Left lung (tissue), 10 donors: Measurements from ENCODE around the gene PAQR5. TPM values are rescaled to one million over a fixed set of nuclear protein-coding genes. Genes with fewer than 3 reads are reported as not detected.
"Not testable (repeated sequence)": the region's sequence is repeated elsewhere in the genome, so short reads cannot be mapped to it uniquely, and the experiment has no call there.

Experiments used
- ATAC-seq: fragments of 200-7000 bp; cut with Tn5 transposase; one replicate; pipeline ENCODE4 v1.9.1; 2020; ENCODE audit warnings: moderate library complexity
- DNase-seq, 4 donors: peaks; one replicate each; pipeline ENCODE4 v3.0.0-alpha.2; 2013 to 2020
- H3K27ac ChIP-seq, 2 donors: fragments of 200-600 bp; sonication (generic) in 1 of 2; one replicate each; pipeline versions ENCODE4 v1.5.0 to v1.8.0; 2020 to 2021
- H3K27me3 ChIP-seq, 2 donors: fragments of 200-600 bp; sonication (generic) in 1 of 2; one replicate each; pipeline versions ENCODE4 v1.5.0 to v1.8.0; 2020 to 2021
- H3K36me3 ChIP-seq, 2 donors: fragments of 200-600 bp; sonication (generic) in 1 of 2; one replicate each; pipeline versions ENCODE4 v1.5.0 to v1.8.0; 2020 to 2021
- H3K4me1 ChIP-seq, 2 donors: fragments of 200-600 bp; one replicate each; pipeline ENCODE4 v1.8.0; 2021
- H3K4me3 ChIP-seq, 2 donors: fragments of 200-600 bp; sonication (generic) in 1 of 2; one replicate each; pipeline versions ENCODE4 v1.5.0 to v1.8.0; 2020 to 2021; ENCODE audit warnings: mild to moderate bottlenecking in 1 of 2
- H3K9me3 ChIP-seq, 2 donors: fragments of 200-600 bp; sonication (generic) in 1 of 2; one replicate each; pipeline versions ENCODE4 v1.5.0 to v1.8.0; 2020 to 2021
- CTCF ChIP-seq, 2 donors: fragments of 200-600 bp; sonication (generic) in 1 of 2; IDR thresholded peaks; one replicate each; pipeline versions ENCODE4 v1.5.0 to v1.8.0; 2021; ENCODE audit warnings: antibody characterized with exemption in 2 of 2
- intact Hi-C, 2 donors: fragments of 100-400 bp; cut with DNase I; formaldehyde crosslinking; loops; one replicate each; pipeline versions ENCODE4 v1.11.2 to v1.14.2; 2022
- polyA plus RNA-seq, 6 donors: library from polyadenylated mRNA; unstranded; fragments of 120-200 nt; gene quantifications; one replicate each; pipeline ENCODE4 v1.2.1, GENCODE V29; 2013; ENCODE audit not compliant: insufficient read length in 6 of 6
- total RNA-seq, 2 donors: library from RNA; stranded (reverse); fragmentation: NEBNext Ultra II Directional; extraction: Animal tissue kit (Norgen Biotek cat#: 25700); gene quantifications; one replicate each; pipeline ENCODE4 v1.2.1, GENCODE V29; 2021
- donor health status: DM: no; HTN: yes; CAD: no.
- donor health status: DM: no; HTN: no; CAD: no.

Gene PAQR5
- total and polyA plus RNA-seq, 8 donors, result 6.2 to 17.7 (median 7.5) TPM

- no peak for DNase-seq
- peak overlapping the region in 1 of 2 donors; percentile 56 for H3K4me3 ChIP-seq
- H3K9me3 ChIP-seq, result no peaks in the 10 kb centered on the region
- H3K27me3 ChIP-seq, result peaks cover 0 to 43% of the 10 kb centered on the region in 2 donors
- peak; percentile 5 for ATAC-seq
- intact Hi-C loops, result no loop called here
- no peak overlapping the region for H3K27ac ChIP-seq
- H3K36me3 ChIP-seq, result no peaks in the 10 kb centered on the region
- TF ChIP-seq CTCF (IDR thresholded peaks at IDR 0.05), result no peak
- peaks cover 4 to 18% of the 10 kb centered on the region in 2 donors for H3K4me1 ChIP-seq
Observed at GRCh38 chr15:69299943-69300588, 1.4 kb downstream of the PAQR5 start.

- H3K9me3 ChIP-seq, H3K36me3 ChIP-seq, DNase-seq, H3K27ac ChIP-seq, ATAC-seq, H3K4me3 ChIP-seq, intact Hi-C loops: not testable (repeated sequence)
- Histone ChIP-seq H3K4me1 (peaks cover 4 to 23% of the 10 kb centered on the region in 2 donors), H3K27me3 (peaks cover 0 to 43% of the 10 kb centered on the region in 2 donors)
Observed at GRCh38 chr15:69301101-69301500, 2.4 kb downstream of the PAQR5 start.

- DNase-seq, ATAC-seq, H3K36me3 ChIP-seq, H3K9me3 ChIP-seq, intact Hi-C loops, H3K4me3 ChIP-seq, H3K27ac ChIP-seq: not testable (repeated sequence)
- peaks cover 0 to 34% of the 10 kb centered on the region in 2 donors for H3K27me3 ChIP-seq
- peaks cover 4 to 23% of the 10 kb centered on the region in 2 donors for H3K4me1 ChIP-seq
Observed at GRCh38 chr15:69302087-69302486, 3.4 kb downstream of the PAQR5 start.

- Histone ChIP-seq H3K4me1 (peaks cover 4 to 23% of the 10 kb centered on the region in 2 donors), H3K9me3 (no peaks in the 10 kb centered on the region), H3K27ac (no peak overlapping the region), H3K27me3 (peaks cover 0 to 25% of the 10 kb centered on the region in 2 donors), H3K36me3 (no peaks in the 10 kb centered on the region), H3K4me3 (no peak overlapping the region)
- TF ChIP-seq CTCF (IDR thresholded peaks at IDR 0.05), result no peak
- DNase-seq (no peak), ATAC-seq (no peak)
- intact Hi-C loops, result no loop called here
Observed at GRCh38 chr15:69302929-69303328, 4.2 kb downstream of the PAQR5 start.

- DNase-seq (no peak), ATAC-seq (no peak)
- H3K36me3 ChIP-seq, result no peaks in the 10 kb centered on the region
- no peak for TF ChIP-seq CTCF (IDR thresholded peaks at IDR 0.05)
- H3K9me3 ChIP-seq, result no peaks in the 10 kb centered on the region
- intact Hi-C loops, result no loop called here
- H3K4me1 ChIP-seq, result peaks cover 4 to 21% of the 10 kb centered on the region in 2 donors
- H3K27ac ChIP-seq, result no peak overlapping the region
- H3K4me3 ChIP-seq, result no peak overlapping the region
- H3K27me3 ChIP-seq, result peaks cover 0 to 19% of the 10 kb centered on the region in 2 donors
Observed at GRCh38 chr15:69303337-69304181, 4.8 kb downstream of the PAQR5 start.

- DNase-seq (no peak), ATAC-seq (no peak)
- Histone ChIP-seq H3K9me3 (no peaks in the 10 kb centered on the region), H3K36me3 (no peaks in the 10 kb centered on the region), H3K4me3 (no peak overlapping the region), H3K27me3 (peaks cover 0 to 13% of the 10 kb centered on the region in 2 donors), H3K4me1 (peaks cover 3 to 17% of the 10 kb centered on the region in 2 donors), H3K27ac (no peak overlapping the region)
- intact Hi-C loops, result no loop called here
- TF ChIP-seq CTCF (IDR thresholded peaks at IDR 0.05), result no peak
Observed at GRCh38 chr15:69304182-69304545, 5.5 kb downstream of the PAQR5 start.
